Iris pigment epithelial cell (primary cell): Measurements from ENCODE around the gene LRRC53.

Source experiments
- DNase-seq: peaks from one replicate; pipeline ENCODE4 v3.0.0-alpha.2; 2011; ENCODE audit warnings: low read depth

LRRC53 gene

DNA sequence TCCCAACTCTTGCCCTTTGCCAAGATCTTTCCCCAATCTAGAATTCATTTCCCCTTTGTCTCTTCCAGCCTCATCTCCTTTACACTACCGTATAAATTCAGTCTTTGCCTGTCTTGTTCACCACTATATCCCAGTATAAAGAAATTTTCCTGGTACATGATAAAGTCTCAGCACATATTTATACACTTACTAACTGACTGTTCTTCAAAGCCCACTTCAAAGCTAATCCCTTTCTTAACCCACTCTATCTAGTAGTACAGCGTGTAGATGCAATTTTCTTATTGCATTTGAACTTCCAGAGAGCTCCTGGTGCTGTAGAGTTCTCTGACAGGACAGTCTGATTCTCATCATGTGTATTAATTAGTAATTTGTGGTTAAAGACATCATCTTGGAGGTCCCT is 78.1 kb downstream of the LRRC53 start:
- DNase-seq: no peak

DNA sequence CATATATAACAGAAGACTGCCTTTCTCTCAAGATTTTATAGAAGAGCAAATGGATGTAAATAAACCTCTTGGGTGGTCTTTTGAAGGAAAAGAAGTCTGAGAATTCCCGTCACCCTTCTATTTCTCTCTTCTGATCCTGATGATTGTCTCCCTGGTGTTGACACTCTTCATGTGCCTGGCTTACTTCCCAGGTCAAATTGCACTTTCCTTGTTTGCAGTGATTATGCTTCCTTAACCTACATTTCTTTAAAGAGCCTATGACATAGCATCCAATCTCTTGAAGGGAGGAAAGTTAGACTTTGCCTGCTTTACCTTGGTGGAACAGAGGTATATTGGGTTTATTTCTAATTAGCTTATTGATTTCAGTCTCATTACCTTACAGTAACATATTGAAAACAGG is 80.1 kb downstream of the LRRC53 start:
- DNase-seq: no peak

DNA sequence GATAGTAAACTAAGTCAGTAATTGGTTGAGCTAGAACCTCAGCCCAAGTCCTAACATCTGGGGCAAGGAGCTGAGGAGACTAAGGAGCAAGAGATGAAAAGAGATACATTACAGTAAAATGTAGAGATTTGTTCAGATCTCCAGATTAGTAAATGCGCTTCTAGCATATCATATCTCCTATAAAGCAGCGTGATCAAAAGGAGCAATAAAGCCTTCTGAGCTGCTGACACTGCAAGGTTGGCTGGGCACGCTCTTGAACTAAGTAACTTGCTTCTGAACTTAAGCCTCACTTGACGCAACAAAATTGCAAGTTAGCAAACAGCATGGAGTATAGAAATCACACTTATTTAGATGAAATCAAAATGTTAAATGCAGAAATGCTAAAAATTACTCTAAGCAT is 80.9 kb downstream of the LRRC53 start:
- no peak for DNase-seq

DNA sequence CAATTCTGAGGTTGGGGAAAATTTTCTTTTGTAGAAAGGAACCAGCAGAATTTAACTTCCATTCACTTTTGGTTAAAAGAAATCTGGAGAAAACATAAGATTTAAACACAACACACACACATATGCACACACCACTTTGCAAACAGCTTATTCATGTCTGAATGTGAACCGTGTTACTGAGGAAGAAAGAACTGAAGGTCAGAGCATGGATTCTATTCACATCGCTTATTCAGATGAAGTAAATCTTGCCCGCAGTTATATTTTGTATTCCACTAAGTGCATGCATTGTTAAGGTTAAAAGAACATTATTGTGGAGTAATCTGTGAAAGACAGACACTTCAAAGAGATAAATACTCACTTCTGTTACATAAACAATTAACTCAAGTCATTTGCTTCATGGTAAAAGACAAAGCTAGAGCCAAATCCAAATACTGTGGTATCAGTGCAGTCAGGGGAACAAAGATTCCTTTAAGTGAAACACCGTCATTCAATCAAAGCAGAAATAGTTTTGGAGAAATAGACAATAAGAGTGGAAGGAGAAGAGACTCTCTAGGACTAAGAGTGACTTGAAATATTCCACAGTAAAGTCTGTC is 82.0 kb downstream of the LRRC53 start:
- DNase-seq: no peak

DNA sequence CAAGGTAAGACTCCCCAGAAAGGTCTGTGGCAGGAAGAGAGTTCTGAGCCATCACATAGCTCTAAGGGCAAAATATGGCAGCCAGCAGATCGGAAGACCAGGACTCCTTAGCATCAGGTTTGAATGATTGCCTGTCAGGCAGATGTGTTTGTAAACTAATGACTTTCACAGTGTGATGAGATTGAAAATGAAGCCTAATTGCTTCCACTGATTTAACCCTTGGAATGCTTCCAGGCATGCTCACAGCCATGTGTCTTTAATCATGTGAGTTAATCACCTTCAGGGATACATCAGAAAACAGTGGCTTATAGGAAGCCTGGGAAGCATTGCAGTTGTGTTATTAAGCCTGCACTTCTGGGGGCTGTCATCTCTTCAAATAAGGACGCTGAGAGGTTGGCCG is 82.8 kb downstream of the LRRC53 start:
- no peak for DNase-seq

DNA sequence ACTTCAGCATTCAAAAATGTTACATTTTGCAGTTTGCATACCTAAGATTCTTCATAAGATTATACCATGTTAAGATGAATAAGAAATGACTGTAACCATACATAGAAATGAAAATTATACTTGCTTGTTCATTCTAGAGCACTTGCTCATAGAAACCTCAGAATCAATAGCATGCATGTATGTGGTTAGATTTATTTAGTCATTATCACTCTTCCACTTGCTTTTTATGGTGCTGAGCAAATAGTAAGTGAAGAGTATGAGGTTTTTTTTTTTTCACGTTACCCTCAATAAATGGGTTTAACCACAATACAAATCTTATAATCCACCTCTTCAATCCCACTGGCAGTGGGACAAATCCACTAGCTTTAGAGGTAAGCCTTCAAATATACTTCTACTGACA is 84.7 kb downstream of the LRRC53 start:
- peak; percentile 14 for DNase-seq

DNA sequence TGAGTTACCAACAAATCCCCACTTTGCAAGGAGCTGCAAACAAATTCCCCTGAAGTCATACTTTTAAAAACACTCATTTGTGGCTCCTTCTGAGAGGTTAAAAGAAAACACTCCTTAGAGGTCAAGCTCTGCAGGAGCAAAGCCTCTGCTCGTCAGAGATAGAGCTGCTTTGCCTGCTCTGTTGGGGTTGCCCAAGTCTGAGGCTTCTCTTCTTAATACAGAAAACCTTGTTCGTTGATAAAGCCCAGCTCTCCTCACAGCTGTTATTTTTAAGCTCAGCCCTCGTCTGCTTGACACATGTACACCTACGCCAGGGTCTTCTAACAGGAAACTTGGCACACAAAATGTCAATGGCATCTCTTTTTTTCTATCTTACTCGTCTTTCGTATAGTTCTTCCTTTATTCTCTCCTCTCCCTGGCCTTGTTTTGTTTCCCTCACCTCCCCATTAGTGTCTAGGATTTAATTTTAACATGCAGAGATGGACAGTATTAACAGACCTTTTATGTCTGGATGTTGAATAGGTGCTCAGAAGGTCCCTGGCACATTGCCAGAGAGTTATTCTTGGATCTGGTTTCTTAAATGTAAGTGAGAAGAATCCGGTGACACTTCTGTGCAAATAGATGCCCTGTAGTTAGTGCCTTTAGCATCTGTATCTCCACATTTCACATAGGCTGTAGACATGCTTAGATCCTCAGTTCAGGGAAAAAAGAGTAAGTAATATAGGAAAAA is 86.0 kb downstream of the LRRC53 start:
- no peak for DNase-seq

DNA sequence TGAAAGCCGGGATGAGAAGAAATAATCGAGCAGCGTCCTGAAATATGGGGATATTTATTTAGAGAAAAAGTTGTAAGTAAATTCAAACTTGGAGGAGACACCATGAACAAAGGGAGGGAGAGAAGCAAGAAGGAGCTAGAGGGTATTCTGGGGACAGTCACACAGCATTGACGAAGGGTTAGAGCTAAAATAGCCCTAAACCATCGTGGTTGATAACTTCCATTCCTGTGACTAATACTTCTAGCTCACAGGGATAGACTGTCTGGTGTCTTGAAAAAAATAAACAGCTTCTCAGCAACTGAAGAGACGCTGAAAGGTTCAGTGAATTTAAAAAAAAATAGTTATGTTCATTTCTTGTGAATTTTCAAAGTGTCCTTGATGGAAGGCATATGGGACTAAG is 86.7 kb downstream of the LRRC53 start:
- DNase-seq: no peak

DNA sequence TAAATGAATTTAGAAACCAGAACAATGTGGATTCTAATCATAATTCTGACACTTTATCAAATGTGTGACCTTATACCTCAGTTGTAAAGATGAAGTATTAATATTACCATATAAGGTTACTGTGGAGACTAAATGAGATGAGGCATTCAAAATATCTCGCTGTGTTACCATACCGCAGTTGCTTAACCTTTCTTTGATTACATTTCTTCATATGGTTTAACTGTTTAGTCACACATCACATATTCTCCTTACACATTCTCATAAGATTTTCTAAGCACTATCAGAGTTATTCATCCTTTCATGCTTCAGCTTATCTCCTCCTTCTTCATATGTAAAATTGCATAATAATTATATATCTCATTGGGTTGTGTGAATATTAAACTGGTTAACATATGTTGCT is 88.9 kb downstream of the LRRC53 start:
- no peak for DNase-seq

DNA sequence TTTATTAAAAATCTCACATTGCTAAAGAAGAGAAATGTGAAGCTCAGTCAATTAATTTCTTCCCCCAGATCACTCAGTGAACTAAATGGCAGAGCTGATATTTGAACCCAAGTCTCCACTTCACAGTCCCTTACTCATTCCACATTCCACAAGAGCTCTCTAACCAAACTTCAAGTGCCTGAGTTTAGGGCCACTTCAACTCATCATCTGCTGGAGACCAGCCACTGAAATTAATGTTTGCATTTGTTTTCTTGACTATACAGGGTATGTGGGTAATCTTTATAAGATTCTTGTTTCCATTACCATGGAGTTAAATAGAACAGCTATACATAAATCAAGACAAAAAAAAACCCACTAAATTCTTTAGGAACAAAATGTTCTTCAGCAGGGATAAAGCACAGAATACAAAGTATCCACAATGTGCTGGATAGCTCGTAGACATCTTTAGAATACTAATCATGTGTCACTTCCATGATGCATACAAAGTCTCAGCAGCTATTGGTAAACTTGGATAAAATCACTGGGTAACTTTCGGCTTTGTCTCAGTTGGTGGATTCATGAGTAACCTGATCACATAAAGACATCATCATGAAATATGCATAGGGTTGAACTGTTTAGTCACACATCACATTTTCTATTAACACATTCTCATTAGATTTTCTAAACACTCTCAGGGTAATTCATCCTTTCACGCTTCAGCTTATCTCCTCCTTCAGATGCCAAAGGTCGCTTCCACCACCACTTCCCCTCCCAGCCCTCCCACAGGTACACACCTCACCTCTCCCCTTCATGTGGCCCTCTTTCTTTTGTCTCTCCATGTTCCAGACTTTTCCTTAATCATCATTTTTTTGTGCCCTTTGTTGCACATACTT is 89.8 kb downstream of the LRRC53 start:
- DNase-seq: no peak

DNA sequence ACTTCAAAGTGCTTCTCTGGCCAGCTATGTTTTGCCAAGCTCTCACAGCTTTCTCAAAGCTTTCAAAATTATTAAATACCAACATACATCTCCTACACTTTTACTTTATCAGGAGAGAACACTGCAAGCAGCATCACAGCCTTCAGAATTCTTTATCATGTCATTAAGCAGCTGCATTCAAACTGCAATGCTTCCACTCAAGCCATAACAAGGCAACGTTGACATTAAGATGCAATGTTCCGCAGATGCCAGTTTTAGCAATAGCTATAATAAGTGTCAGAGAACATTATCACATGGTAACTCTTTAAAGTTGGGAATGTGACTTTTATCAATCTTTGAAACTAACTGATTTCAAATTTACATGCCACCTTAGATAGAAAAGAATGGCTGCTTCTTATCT is 91.9 kb downstream of the LRRC53 start:
- no peak for DNase-seq
